K562 (cell line): ENCODE results near the gene ATP6V1F.

Experiments used
- BRCA1 ChIP-seq, 2 experiments: fragments of 450-650 bp in 1 of 2; sonication (generic) in 1 of 2; formaldehyde crosslinking in 1 of 2; IDR thresholded peaks; 2 replicates each; pipeline versions ENCODE4 v1.5.0 to v1.6.1; 2017 to 2020; ENCODE audit warnings: mild to moderate bottlenecking in 1 of 2, missing genetic modification reagents in 1 of 2
- CAMTA2 ChIP-seq: fragments of 250-450 bp; sonication (Bioruptor Pico); conservative IDR thresholded peaks from 2 replicates; pipeline ENCODE4 v1.5.1; 2022
- CHD1 ChIP-seq: fragments of 200-600 bp; sonication (generic); IDR thresholded peaks from one replicate; pipeline ENCODE4 v1.6.1; 2012; ENCODE audit warnings: mild to moderate bottlenecking, moderate library complexity, low read length, inconsistent platforms
- MTA1 ChIP-seq: fragments of 450-650 bp; IDR thresholded peaks from 2 replicates; pipeline ENCODE4 v1.6.1; 2017; ENCODE audit warnings: borderline replicate concordance
- PCBP1 ChIP-seq: fragments of 200-400 bp; formaldehyde crosslinking; IDR thresholded peaks from 2 replicates; pipeline ENCODE4 v1.6.1; 2018; ENCODE audit warnings: mild to moderate bottlenecking, low read depth, low read length; ENCODE audit not compliant: poor library complexity, severe bottlenecking
- POLR2AphosphoS5 ChIP-seq: IDR thresholded peaks from 2 replicates; pipeline ENCODE4 v1.6.1; 2011; ENCODE audit warnings: mild to moderate bottlenecking, low read depth, low read length, moderate library complexity; ENCODE audit not compliant: control insufficient read depth, insufficient read depth
- ZKSCAN8 ChIP-seq: fragments of 200-800 bp; sonication (Bioruptor generic); IDR thresholded peaks from 2 replicates; pipeline ENCODE4 v1.6.1; 2016; ENCODE audit warnings: missing genetic modification characterization, missing compliant biosample characterization
- ZNF24 ChIP-seq: fragments of 450-650 bp; IDR thresholded peaks from 2 replicates; pipeline ENCODE4 v1.6.1; 2016
- ZNF274 ChIP-seq: IDR thresholded peaks from 2 replicates; pipeline ENCODE4 v1.6.1; 2011; ENCODE audit warnings: low read depth, mild to moderate bottlenecking, low read length, moderate library complexity, borderline replicate concordance
- ZSCAN29 ChIP-seq: fragments of 450-650 bp; IDR thresholded peaks from 2 replicates; pipeline ENCODE4 v1.6.1; 2017
- TF ChIP-seq, protein P1 (sequence below): fragments of 200-800 bp; sonication (Bioruptor generic); IDR thresholded peaks from 2 replicates; pipeline ENCODE4 v1.6.1; 2017; ENCODE audit warnings: missing genetic modification characterization, missing compliant biosample characterization
- TF ChIP-seq, protein P2 (sequence below), 3 experiments: IDR thresholded peaks in 2 of 3; conservative IDR thresholded peaks in 1 of 3; 2 replicates each; pipeline ENCODE4 v1.5.1; 2011 to 2012; ENCODE audit warnings: low read length in 3 of 3, mild to moderate bottlenecking in 3 of 3, control low read depth in 2 of 3, improper control_type of control experiment in 1 of 3, inconsistent platforms in 1 of 3, low read depth in 1 of 3, mixed read lengths in 1 of 3, moderate library complexity in 1 of 3; ENCODE audit not compliant: insufficient read depth in 2 of 3
- TF ChIP-seq, protein P3 (sequence below): IDR thresholded peaks from 2 replicates; pipeline ENCODE4 v1.6.1; 2012; ENCODE audit warnings: low read depth, low read length, improper control_type of control experiment, borderline replicate concordance
- TF ChIP-seq, protein P4 (sequence below): IDR thresholded peaks from 2 replicates; pipeline ENCODE4 v1.6.1; 2011; ENCODE audit not compliant: insufficient read length; ENCODE audit errors: extremely low read depth

DNA sequence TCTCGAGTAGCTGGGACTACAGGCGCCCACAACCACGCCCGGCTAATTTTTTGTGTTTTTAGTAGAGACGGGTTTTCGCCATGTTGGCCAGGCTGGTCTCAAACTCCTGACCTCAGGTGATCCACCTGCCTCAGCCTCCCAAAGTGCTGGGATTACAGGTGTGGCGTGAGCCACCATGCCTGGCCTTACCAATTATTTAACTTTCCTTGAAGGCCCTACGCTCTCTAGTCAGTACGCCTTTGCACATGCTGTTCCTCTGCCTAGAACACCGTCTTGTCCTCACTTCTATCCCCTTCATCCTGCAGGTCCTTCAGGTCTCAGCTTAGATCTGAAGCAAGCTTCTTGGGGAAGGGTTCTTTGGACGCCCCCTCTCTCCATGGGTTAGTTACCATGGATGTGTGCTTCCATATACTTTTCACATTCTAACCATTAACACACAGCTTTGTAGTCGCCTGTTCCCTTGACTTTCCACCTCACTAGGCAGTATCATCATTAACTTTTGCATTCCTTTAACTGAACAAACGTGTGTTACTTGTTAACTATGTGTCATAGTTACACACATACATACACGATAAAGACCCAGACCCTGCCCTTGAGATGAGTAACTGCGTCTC lies 592 bp upstream of the ATP6V1F start:
- TF ChIP-seq CAMTA2 (CRISPR knock-in tag) (no peak), POLR2AphosphoS5 (no peak), ZKSCAN8 (no peak), PCBP1 (no peak), CHD1 (no peak), BRCA1 (IDR thresholded peaks at IDR 0.05) (no peak), BRCA1 (CRISPR knock-in tag; IDR thresholded peaks at IDR 0.05) (no peak), ZNF24 (no peak), ZSCAN29 (no peak), ZNF274 (no peak), MTA1 (no peak)
- TF ChIP-seq, protein P1, sequence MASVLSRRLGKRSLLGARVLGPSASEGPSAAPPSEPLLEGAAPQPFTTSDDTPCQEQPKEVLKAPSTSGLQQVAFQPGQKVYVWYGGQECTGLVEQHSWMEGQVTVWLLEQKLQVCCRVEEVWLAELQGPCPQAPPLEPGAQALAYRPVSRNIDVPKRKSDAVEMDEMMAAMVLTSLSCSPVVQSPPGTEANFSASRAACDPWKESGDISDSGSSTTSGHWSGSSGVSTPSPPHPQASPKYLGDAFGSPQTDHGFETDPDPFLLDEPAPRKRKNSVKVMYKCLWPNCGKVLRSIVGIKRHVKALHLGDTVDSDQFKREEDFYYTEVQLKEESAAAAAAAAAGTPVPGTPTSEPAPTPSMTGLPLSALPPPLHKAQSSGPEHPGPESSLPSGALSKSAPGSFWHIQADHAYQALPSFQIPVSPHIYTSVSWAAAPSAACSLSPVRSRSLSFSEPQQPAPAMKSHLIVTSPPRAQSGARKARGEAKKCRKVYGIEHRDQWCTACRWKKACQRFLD (CRISPR knock-in tag), result no peak
- TF ChIP-seq, protein P2, sequence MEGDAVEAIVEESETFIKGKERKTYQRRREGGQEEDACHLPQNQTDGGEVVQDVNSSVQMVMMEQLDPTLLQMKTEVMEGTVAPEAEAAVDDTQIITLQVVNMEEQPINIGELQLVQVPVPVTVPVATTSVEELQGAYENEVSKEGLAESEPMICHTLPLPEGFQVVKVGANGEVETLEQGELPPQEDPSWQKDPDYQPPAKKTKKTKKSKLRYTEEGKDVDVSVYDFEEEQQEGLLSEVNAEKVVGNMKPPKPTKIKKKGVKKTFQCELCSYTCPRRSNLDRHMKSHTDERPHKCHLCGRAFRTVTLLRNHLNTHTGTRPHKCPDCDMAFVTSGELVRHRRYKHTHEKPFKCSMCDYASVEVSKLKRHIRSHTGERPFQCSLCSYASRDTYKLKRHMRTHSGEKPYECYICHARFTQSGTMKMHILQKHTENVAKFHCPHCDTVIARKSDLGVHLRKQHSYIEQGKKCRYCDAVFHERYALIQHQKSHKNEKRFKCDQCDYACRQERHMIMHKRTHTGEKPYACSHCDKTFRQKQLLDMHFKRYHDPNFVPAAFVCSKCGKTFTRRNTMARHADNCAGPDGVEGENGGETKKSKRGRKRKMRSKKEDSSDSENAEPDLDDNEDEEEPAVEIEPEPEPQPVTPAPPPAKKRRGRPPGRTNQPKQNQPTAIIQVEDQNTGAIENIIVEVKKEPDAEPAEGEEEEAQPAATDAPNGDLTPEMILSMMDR (IDR thresholded peaks at IDR 0.05 in 2 of 3, conservative IDR thresholded peaks at IDR 0.05 in 1 of 3; ENCODE audit: insufficient read depth in 2 of 3, low read depth in 1 of 3, low read length in 3 of 3), result no peak
- TF ChIP-seq, protein P3, sequence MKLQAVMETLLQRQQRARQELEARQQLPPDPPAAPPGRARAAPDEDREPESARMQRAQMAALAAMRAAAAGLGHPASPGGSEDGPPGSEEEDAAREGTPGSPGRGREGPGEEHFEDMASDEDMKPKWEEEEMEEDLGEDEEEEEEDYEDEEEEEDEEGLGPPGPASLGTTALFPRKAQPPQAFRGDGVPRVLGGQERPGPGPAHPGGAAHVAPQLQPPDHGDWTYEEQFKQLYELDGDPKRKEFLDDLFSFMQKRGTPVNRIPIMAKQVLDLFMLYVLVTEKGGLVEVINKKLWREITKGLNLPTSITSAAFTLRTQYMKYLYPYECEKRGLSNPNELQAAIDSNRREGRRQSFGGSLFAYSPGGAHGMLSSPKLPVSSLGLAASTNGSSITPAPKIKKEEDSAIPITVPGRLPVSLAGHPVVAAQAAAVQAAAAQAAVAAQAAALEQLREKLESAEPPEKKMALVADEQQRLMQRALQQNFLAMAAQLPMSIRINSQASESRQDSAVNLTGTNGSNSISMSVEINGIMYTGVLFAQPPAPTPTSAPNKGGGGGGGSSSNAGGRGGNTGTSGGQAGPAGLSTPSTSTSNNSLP, result no peak
- TF ChIP-seq, protein P4, sequence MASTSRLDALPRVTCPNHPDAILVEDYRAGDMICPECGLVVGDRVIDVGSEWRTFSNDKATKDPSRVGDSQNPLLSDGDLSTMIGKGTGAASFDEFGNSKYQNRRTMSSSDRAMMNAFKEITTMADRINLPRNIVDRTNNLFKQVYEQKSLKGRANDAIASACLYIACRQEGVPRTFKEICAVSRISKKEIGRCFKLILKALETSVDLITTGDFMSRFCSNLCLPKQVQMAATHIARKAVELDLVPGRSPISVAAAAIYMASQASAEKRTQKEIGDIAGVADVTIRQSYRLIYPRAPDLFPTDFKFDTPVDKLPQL, result no peak
